HG02981 (cell line): Measurements from ENCODE around the gene NFE2L1.
A peak's percentile ranks its signal among the peaks of the same experiment; 100 is the strongest.

ENCODE experiments used
- ATAC-seq: cut with Tn5 transposase; IDR thresholded peaks from one replicate; pipeline ENCODE4 v1.9.1; 2021; ENCODE audit warnings: mild to moderate bottlenecking, moderate library complexity; ENCODE audit not compliant: unreplicated experiment

Gene NFE2L1

GRCh38 chr17:48106802-48107136 lies 58.6 kb downstream of the NFE2L1 start:
- ATAC-seq, result no peak

- peak; percentile 74 for ATAC-seq
These were observed 59.2 kb downstream of the NFE2L1 start, which contains the start of gene SNX11 for GRCh38 chr17:48107137-48108055. Gene SNX11 (plus strand): TSS chr17:48107766. CDS start chr17:48112044, 4,278 bp downstream.

- no peak for ATAC-seq
These were observed 62.6 kb downstream of the NFE2L1 start for GRCh38 chr17:48110761-48111160.
